Glomerular visceral epithelial cell (primary cell): ENCODE data around the gene RAB27B.
A peak's percentile ranks its signal among the peaks of the same experiment; 100 is the strongest.

Experiments used
- DNase-seq: peaks from one replicate; pipeline ENCODE4 v3.0.0-alpha.2; 2016; ENCODE audit errors: extremely low spot score

RAB27B gene

DNA sequence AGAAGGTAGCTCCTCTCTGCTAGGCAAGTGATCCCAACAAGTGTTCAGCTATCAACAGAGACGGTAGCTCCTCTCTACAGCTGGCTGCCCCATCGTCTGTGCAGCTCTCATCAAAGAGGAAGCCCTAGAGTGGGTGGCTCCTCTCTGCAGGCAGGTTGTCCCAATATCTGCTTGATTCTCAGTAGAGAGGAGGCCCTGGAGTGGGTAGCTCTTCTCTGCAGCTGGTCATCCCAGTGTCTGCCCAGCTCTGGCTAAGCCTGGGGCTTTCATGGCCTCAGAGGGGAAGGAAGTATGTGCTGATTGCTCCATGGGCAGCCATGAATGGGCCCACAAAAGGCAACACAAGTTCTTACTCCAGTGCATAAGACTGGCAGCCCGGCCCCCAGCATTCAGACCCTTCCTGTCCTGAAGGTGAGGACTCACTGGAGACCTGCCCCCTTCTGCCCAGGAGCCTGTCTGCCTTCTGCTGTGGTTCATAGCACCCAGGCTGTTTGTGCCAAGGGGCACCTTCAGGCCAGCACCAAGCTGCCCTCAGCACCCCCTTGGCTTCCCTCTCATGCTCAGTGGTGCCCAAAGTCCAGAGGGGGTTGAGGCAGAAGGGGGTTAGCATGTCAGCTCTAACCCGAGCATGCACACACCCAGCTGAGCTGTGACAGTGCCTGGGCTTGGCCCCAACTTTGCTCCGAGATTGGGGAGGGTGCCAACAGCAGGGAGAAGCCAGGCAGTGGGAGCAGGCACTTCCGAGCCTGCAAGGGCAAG is 82.1 kb downstream of the RAB27B start:
- DNase-seq = no peak

DNA sequence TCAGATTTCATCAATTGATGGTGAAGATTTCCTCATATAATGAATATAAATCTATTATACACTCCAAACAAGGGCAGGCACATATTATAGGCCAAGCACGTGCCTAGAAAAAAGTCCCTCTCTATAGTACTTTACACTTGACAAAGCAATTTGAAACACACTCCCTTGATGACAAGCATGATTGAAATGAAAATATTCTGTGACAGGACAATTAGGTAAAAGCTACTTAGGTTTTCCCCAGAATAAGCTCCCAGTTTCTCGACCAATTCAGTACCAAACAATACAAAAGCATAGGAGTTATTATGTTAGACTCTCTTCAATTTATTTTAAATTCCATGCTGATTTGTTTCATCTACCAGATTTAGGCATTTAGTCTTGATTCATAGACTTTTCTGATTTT is 83.3 kb downstream of the RAB27B start:
- DNase-seq = no peak

DNA sequence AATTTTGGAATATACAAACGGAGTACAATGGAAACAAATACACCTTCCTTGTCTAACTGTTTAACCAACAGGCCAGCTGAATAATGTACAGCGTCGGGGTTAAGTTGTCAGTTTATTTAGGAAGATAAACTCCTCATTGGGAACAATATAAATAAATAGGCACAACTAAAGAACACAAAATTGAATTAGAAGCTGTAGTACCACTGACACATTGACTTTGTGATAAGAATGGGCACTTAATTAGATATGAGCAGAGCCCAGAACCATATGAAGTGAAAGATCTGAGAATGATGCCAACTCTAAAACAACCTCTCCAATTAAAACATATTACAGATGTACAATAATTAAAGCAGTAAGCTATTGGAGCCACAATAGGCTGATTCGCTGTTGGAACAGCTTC is 86.5 kb downstream of the RAB27B start:
- no peak for DNase-seq

- no peak for DNase-seq
These were observed 88.2 kb downstream of the RAB27B start for GRCh38 chr18:54916507-54916906.

- no peak for DNase-seq
These were observed 89.8 kb downstream of the RAB27B start for GRCh38 chr18:54918060-54918459.

DNA sequence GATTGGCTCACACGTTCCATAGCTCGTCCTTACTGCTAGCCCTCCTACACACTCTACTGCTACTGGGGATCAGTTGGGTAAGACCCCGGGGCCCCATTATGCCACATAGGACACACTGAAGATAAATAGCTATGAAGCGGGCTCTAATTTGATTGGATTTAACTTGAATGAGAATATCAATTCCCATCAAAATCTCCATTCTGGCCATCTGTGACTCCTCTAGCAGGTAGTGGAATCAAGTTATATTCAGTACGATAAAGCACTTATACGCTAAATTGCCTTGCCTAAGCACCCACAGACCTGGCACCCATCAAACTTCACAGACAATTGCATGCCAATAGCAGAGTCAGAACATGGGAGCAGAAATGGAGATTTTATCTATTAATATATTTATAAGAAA is 91.1 kb downstream of the RAB27B start:
- no peak for DNase-seq

DNA sequence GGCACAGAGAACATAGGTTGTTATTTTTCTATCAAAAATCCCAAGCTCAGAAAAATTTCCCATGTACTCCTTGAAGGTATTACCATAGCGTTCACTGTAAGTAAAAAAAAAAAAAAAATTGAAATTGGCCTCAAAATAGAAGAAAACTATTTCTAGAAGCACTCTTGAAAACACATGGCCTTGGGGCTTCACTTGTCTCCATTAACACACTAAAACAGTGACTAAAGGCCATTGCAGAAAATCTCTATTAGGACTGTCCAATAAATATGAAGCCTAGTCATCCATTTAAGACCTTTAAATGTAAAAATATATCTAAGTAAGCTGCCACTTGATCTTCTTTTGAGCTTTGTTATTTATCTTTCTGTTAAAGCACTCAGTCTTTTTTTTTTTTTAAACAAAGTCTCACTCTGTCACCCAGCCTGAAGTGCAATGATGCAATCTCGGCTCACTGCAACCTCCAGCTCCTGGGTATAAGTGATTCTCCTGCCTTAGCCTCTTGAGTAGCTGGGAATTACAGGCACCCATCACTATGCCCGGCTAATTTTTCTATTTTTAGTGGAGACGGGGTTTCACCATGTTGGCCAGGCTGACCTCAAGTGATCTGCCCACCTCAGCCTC is 95.2 kb downstream of the RAB27B start:
- no peak for DNase-seq

DNA sequence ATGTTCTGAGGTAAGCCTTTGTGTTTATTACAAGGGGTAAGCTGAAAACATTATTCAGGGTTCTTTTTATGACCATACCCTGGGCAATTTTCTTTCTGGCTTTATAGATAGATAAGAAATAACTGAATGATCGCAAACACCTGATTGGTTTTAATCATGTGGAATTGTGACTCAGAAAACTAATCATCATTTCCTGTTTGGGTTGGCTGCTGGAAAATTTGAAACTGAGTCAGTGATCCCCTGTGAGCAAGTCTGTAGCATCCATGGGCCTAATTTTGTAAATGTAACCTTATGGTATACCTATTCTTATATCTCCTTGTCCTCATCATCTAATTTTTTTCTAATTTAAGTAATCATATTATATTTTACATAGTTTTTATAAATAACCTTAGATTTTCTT is 96.7 kb downstream of the RAB27B start:
- DNase-seq = no peak

DNA sequence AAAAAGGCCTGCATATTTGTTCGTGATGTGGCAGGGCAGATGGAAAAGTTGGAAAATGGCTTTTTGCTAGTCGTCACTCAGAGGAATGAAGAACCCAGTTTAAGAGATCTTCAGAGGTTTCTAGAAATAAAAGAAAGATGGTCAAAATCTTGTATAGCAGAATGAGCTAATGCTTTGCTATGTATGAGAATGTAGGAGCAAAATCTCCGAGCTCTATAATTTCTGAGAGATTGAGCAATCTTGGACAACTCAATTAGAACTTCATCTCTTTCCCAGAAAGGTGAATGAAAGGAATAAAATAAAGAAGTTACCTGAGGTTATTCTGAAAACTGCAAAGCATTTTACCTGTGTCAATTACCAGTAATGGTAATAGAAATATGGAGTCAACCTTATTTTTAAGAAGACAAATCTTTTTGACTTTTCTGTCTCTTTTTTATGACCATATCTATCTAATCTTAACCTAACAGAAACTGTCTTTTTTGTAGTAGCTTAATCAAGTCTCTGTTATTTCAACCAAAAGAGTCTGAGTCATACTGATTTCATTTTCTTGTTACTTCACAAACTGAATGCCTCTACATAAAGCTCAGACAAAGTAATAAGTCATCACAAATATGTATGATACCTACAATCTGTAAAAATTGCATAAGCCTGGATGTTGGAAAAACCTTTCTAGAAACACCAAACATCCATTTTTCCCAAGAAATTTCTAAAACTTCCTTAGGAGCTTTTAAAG is 98.5 kb downstream of the RAB27B start:
- no peak for DNase-seq

- no peak for DNase-seq
These were observed 100.0 kb downstream of the RAB27B start for GRCh38 chr18:54928236-54928635.

- DNase-seq = no peak
These were observed 102.9 kb downstream of the RAB27B start for GRCh38 chr18:54931152-54931551.

GRCh38 chr18:54932472-54932871 is 104.2 kb downstream of the RAB27B start:
- DNase-seq = no peak

DNA sequence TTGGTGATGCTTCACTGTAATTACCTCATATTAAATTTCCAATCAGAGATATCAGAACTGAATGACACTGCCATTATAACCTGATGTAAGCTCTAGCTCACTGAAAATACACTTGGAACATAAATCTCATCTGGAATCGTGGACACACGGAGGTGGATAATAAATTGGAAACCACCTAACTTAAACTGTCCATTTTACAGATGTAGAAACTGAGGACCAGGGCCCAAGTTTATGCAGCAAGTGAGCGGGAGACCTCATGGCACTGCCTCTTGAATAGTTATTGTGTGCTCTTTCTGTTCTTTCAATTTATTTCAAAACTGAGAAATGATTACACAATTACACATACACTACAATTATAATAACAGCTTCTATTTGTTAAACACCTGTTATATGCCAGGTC is 110.2 kb downstream of the RAB27B start:
- no peak for DNase-seq

DNA sequence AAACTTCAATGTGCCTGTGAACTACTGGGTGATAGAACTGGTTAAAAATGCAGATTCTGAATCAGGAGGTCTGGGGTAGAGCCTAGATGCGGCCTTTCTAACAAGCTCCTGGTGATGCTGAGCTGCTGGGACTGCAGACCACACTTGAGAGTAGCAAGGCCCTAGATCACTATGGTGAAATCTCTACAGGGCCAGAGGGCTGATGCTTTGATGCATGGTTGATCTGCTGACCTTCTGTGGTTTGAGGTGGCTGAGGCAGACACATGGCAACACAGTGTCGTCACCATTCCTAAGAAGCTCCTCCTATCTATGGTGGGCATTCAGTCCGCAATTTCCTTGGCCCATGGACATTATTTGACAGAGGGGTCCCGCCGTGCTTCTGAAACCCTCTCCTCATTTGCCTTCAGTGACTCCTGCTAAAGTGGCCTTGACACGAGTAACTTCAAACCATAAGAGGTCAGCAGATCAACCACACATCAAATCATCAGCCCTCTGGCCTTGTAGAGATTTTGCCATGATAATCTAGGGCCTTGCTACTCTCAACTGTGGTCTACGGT is 111.2 kb downstream of the RAB27B start:
- peak; percentile 45 for DNase-seq

- DNase-seq = no peak
These were observed 113.9 kb downstream of the RAB27B start for GRCh38 chr18:54942144-54942543.

DNA sequence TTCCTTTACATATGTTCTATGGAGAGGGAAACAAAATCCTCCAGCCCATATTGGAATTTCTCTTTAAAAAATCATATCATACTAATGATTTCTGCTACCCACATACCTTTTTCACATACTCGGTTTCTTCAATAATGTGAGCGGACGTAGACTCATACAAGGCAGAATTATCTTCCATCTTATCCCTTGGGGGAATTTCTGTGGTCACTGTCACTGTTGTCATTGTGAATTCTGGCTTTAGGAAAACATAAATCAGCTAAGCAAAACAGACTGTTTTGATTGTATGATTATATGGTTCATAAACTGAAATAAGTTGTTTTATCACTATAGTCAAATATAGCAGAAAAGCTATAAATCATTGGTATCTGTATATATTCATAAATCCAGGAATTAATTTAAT is 114.3 kb downstream of the RAB27B start:
- DNase-seq = no peak
